Subcutaneous adipose tissue (tissue), 4 donors: ENCODE data around the gene PLCXD1. TPM values are rescaled to one million over a fixed set of nuclear protein-coding genes. Genes with fewer than 3 reads are reported as not detected.

ENCODE experiments used
- CTCF ChIP-seq: fragments of 450-650 bp; IDR thresholded peaks from one replicate; pipeline ENCODE4 v1.5.1; 2016; ENCODE audit warnings: low read depth, mild to moderate bottlenecking, control low read depth, antibody characterized with exemption, moderate library complexity
- total RNA-seq, 4 donors: library from RNA; depleted of rRNA; stranded (reverse); fragments of >200 nt; gene quantifications; one replicate each; pipeline ENCODE4 v1.1.0, GENCODE V29; 2016

PLCXD1 gene
- total RNA-seq, 4 donors from 2014 or later: 6.6 to 84.2 (median 11.3) TPM

GRCh38 chrX:348461-349117, 67.4 kb downstream of the PLCXD1 start:
- no peak for TF ChIP-seq CTCF

DNA sequence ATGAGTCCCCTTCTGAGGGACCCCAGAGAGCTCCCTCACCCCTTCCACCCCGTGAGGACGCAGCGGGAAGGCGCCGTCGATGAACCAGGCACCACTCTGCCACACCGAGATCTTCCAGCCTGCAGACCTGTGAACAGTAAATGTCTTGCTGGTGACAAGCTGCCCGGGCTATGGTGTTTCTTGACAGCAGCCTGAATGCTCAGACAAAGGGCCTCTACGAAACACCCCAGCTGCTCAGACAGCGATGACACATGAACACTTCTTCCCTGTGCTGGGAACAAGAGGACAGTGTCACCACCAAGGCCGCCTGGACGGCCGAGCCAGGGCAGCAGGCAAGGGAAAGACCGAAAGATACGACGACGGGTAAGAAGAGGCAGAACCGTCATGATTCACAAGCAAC, 68.0 kb downstream of the PLCXD1 start:
- no peak for TF ChIP-seq CTCF

GRCh38 chrX:349702-350101, 68.5 kb downstream of the PLCXD1 start:
- TF ChIP-seq CTCF: no peak

DNA sequence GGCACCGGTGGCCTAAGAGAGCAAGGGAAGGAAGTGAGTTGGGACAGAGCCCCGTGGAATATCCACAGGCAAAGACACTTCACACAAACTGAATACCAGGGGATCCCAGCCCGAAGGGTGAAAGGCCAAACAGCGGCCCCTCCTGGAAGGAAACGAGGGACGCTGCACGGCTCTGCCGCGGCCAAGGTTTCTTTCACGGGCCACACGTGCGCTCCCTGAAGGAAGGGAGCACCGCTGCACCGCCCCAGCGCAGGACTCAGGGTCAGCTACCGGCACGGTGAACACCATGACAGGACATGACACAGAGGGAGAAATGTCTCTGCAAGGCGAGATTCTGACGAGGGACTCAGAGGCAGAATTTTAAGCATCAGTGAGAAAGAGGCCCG, 69.0 kb downstream of the PLCXD1 start:
- TF ChIP-seq CTCF: no peak

DNA sequence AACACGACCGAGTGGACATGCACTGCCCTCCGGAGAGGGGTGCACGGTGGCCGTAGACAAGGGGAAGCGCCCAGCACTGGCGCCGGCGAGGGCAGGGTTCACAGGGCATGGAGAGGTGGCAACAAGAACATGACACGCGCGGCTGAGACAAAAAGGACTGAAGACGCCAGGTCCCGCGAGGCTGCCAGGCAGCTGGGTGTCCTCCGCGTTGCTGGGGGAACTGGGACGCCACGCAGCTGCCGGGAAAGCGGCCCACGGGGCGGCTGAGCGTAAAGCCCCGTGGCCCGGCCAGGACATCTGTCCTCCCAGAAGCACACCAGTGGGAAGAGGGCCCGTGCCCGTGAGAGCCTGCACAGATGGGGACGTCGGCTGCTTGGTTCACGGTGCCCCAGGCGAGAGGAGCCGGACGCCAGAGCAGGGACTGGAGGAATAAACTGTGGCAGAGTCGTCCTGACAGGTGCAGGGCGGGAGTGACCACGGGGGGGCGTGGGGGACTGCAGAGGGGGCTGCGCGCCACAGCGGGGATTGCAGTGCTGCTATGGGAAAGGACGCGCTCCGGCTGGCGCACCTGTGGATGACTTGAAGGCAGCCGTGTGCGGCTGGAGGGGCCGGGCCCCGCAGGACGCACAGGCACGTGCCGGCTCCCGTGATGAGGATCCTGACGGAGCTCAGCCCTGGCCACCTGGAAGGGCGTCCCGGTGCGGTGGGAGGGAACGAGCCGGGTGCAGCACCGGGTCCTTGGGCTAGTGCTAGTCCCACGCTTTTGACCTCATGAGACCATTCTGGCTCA, 69.5 kb downstream of the PLCXD1 start:
- TF ChIP-seq CTCF: no peak

DNA sequence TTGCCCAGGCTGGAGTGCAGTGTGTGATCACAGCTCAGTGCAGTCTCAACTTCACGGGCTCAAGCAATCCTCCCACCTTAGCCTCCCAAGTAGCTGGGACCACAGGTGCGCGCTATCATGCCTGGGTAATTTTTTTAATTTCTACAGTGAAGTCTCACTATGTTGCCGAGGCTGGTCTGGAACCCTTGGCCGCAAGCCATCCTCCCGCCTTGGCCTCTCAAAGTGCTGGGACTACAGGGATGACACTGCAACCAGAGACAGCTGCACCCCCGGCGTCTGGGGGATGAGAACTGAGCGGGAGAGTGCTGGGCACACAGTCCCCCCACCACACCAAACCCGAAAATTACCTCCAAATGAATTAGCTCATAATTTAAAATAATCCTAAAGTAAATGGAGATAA, 70.6 kb downstream of the PLCXD1 start:
- no peak for TF ChIP-seq CTCF

DNA sequence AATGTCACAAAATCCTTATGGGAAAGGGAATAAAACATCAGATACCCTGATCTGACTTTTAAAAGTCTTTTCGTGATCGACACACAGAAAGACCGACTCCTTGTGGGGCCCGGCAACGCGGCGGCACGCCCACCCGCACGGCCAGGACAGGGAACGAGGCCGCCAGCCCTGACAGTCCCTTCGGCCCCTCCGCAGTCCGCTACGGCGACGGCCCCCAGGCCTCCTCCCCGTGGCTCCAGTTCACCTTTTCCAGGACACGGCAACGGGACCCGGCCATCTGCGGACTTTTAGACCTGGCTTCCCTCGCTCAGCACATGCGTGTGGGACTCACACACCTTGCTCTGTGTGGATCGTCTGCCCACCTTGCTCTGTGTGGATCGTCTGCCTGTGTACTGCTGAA, 71.0 kb downstream of the PLCXD1 start:
- TF ChIP-seq CTCF: no peak
